Nephron progenitor cell (in vitro differentiated cells): ENCODE results near the gene CADM1.

Source experiments
- DNase-seq: peaks from one replicate; pipeline ENCODE4 v3.0.0; 2021
- H3K27ac Mint-ChIP-seq: 2 replicates; pipeline ENCODE4 v1.8.0; 2021; ENCODE audit warnings: mild to moderate bottlenecking, moderate library complexity, mixed read lengths
- H3K27me3 Mint-ChIP-seq: 2 replicates; pipeline ENCODE4 v1.8.0; 2021; ENCODE audit warnings: mild to moderate bottlenecking, low read depth, mixed read lengths; ENCODE audit not compliant: poor library complexity
- H3K36me3 Mint-ChIP-seq: 2 replicates; pipeline ENCODE4 v1.8.0; 2021; ENCODE audit warnings: low read depth, mixed read lengths
- H3K4me1 Mint-ChIP-seq: 2 replicates; pipeline ENCODE4 v1.8.0; 2021; ENCODE audit warnings: mixed read lengths
- H3K4me3 Mint-ChIP-seq: 2 replicates; pipeline ENCODE4 v1.8.0; 2021; ENCODE audit warnings: mild to moderate bottlenecking, moderate library complexity, mixed read lengths
- H3K9me3 Mint-ChIP-seq: 2 replicates; pipeline ENCODE4 v1.8.0; 2021; ENCODE audit warnings: mild to moderate bottlenecking, moderate library complexity, mixed read lengths
- TF ChIP-seq, protein P1 (sequence below): fragments of 200-600 bp; sonication (generic); IDR thresholded peaks from 2 replicates; pipeline ENCODE4 v1.5.0; 2021; ENCODE audit warnings: antibody characterized with exemption

CADM1 gene

DNA sequence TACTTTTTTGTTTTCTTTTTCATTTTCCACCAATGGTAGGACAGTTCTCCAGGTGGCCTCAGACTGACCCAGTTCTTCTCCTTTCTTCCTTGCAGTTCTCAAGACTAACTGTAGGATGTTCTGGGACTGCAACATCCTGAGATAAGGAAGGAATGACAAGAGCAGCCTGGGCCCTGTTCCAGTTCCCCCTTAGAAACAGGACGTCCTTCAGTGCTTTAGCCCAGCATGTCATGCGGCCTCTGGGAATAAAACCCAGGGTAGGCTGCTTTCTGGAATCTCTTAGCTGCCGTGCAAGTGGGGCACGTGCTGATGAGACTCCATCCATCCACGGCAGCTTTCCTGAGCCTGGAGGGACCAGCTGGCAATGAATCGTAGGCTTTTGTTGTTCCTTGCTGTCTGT lies 24.0 kb upstream of the CADM1 start:
- H3K4me3 Mint-ChIP-seq = no peak overlapping the region
- no peaks in the 10 kb centered on the region for H3K36me3 Mint-ChIP-seq
- H3K27ac Mint-ChIP-seq = no peak overlapping the region
- peaks cover 51% of the 10 kb centered on the region for H3K4me1 Mint-ChIP-seq
- TF ChIP-seq, protein P1, sequence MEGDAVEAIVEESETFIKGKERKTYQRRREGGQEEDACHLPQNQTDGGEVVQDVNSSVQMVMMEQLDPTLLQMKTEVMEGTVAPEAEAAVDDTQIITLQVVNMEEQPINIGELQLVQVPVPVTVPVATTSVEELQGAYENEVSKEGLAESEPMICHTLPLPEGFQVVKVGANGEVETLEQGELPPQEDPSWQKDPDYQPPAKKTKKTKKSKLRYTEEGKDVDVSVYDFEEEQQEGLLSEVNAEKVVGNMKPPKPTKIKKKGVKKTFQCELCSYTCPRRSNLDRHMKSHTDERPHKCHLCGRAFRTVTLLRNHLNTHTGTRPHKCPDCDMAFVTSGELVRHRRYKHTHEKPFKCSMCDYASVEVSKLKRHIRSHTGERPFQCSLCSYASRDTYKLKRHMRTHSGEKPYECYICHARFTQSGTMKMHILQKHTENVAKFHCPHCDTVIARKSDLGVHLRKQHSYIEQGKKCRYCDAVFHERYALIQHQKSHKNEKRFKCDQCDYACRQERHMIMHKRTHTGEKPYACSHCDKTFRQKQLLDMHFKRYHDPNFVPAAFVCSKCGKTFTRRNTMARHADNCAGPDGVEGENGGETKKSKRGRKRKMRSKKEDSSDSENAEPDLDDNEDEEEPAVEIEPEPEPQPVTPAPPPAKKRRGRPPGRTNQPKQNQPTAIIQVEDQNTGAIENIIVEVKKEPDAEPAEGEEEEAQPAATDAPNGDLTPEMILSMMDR = no peak
- DNase-seq = no peak
- H3K9me3 Mint-ChIP-seq = no peaks in the 10 kb centered on the region
- H3K27me3 Mint-ChIP-seq = peaks cover 12% of the 10 kb centered on the region

DNA sequence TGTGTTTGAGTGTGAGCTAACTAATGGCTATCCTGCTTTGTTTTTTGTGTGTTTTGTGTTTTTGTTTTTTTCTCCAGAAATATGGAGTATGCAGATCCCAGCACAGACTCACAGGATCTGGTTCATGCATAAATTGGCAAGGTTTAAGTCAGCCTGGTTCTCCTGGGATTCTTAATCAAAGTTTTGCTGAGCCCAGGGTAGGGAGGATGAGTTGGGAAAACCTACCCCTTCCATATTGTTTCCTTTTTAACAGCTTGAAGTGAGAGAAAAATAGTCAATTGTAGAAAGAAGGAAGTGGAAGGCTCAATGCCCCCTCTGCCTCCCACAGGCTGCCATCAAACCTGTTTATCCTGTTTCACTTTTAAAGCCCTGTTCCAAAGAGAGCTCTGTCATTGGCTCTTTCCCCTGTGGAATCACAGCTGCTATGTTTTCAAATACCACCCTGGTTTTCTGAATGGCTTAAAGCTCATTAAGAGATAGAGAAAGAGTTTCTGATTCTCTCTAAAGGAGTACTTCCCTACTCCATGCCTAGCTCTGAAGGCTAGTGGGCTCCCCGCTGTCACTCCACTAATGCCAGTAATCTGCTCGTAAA lies 23.4 kb upstream of the CADM1 start:
- H3K4me3 Mint-ChIP-seq = no peak overlapping the region
- no peak for DNase-seq
- peaks cover 12% of the 10 kb centered on the region for H3K27me3 Mint-ChIP-seq
- H3K36me3 Mint-ChIP-seq = no peaks in the 10 kb centered on the region
- peaks cover 51% of the 10 kb centered on the region for H3K4me1 Mint-ChIP-seq
- H3K27ac Mint-ChIP-seq = peak overlapping the region; percentile 17
- TF ChIP-seq, protein P1 = no peak
- H3K9me3 Mint-ChIP-seq = no peaks in the 10 kb centered on the region

DNA sequence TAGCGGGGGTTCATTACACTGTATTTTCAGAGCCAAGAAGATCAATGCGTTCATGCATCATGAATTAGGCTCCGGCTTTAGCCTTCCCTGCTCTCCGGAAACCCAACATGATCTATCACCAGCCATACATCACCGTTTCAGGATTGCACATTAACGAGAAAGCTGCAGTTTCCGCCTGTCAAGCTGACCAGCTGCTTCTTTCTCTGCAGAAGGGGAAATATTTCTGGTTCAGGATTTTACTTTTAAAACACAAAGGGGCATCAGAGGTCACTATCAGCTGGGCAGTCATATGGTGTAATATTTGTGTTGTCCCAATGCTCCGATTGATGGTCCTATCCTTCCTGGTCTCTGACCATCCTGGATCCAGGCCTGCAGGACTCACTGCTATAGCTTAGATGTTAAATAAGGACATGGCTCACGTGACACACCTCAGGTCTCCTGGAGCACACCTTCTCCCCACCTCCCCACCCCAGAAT lies 21.4 kb upstream of the CADM1 start:
- Mint-ChIP-seq H3K4me3 (no peak overlapping the region), H3K4me1 (peaks cover 55% of the 10 kb centered on the region), H3K36me3 (no peaks in the 10 kb centered on the region), H3K27ac (no peak overlapping the region), H3K27me3 (peaks cover 6% of the 10 kb centered on the region), H3K9me3 (no peaks in the 10 kb centered on the region)
- TF ChIP-seq, protein P1 = no peak
- no peak for DNase-seq

DNA sequence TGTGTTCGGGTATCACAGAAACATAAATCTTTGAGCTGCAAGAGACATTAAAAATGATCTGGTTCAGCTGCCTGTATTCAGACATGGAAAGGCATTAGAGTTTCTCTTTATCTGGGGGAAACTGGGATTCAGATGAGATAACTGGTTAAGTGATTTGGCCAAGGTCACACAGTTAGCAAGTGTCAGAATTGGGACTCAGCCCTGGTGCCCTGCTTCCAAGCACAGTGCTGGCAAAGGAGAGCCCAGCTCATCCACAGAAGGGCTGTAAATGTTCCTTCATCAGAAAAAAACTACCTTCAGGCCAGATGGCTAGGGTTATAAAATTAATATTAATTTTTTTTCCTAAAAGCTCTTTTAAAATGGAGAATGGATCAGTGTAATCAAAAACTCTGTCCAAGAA lies 20.4 kb upstream of the CADM1 start:
- Mint-ChIP-seq H3K4me3 (no peak overlapping the region), H3K9me3 (no peaks in the 10 kb centered on the region), H3K27ac (no peak overlapping the region), H3K36me3 (no peaks in the 10 kb centered on the region), H3K4me1 (peaks cover 62% of the 10 kb centered on the region), H3K27me3 (peaks cover 6% of the 10 kb centered on the region)
- DNase-seq = no peak
- TF ChIP-seq, protein P1 = no peak

DNA sequence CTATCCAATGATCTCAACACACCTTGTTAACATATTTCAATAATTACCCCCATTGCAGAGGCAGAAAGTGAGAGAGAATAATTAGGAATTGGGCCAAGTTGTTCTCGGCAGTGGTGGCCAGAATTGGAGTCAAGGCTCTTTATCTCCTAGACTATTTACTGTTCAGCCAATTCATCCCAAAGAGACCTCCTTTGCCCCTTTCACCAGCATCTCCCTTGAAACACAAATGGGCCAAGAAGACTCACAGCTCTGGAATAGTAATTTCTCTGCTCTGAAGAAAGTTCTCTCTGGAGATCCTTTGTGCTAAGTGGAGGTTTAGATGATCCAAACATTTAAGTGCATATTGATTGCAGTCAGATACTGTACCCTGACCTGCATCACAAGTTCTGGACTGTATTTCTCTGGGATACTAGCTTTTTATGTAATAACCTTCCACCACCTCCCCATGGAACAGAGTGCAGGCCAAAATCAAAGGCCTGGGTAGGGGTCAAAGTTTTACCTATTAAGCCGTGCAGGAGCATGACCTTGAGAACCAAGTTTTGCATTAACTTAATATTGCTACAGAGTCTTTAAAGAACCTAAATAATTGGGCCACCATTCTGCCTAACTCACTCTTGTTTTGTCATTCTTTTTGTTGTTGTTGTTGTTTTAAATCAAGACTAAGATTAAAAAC lies 19.6 kb upstream of the CADM1 start:
- peaks cover 6% of the 10 kb centered on the region for H3K27me3 Mint-ChIP-seq
- no peak overlapping the region for H3K27ac Mint-ChIP-seq
- H3K9me3 Mint-ChIP-seq = no peaks in the 10 kb centered on the region
- no peak for DNase-seq
- H3K36me3 Mint-ChIP-seq = no peaks in the 10 kb centered on the region
- no peak overlapping the region for H3K4me3 Mint-ChIP-seq
- TF ChIP-seq, protein P1 = no peak
- peaks cover 68% of the 10 kb centered on the region for H3K4me1 Mint-ChIP-seq

DNA sequence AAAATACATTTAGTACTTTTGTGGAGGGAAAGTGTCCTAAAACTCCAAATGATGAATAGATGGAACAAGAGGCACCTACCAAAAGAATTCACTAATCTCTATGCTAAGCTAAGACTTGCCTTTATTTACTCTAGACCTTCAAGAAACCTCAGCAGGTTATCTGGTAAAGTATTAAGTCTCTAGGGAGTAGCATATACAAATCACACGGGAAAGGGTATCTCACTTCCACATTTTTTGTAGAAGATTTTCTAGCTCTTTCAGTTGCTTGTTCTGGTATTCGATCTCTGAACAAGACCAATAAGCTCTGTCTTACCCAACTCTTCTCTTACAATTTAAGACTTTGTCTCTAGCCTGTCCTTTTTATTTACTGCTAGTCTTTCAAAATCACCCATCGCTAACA lies 18.1 kb upstream of the CADM1 start:
- H3K36me3 Mint-ChIP-seq = no peaks in the 10 kb centered on the region
- H3K27ac Mint-ChIP-seq = no peak overlapping the region
- H3K4me3 Mint-ChIP-seq = no peak overlapping the region
- TF ChIP-seq, protein P1 = no peak
- DNase-seq = no peak
- peaks cover 58% of the 10 kb centered on the region for H3K4me1 Mint-ChIP-seq
- peaks cover 6% of the 10 kb centered on the region for H3K27me3 Mint-ChIP-seq
- H3K9me3 Mint-ChIP-seq = no peaks in the 10 kb centered on the region
